ENCODE data around the gene MFAP3L. TPM values are rescaled to one million over a fixed set of nuclear protein-coding genes. Genes with fewer than 3 reads are reported as not detected.

The MFAP3L gene
- total RNA-seq, 1 donor from 2014 or later: 6.3 TPM

GRCh38 chr4:169957785-169958184, 68.4 kb downstream of the MFAP3L start:
- DNase-seq (ENCODE audit: low spot score): no peak
- Mint-ChIP-seq H3K4me1 (ENCODE audit: unreplicated experiment) (no peaks in the 10 kb centered on the region), H3K4me3 (ENCODE audit: unreplicated experiment) (no peak overlapping the region), H3K27ac (ENCODE audit: unreplicated experiment) (no peak overlapping the region), H3K36me3 (ENCODE audit: low read depth, unreplicated experiment) (no peaks in the 10 kb centered on the region), H3K27me3 (ENCODE audit: unreplicated experiment) (peaks cover 2% of the 10 kb centered on the region), H3K9me3 (ENCODE audit: unreplicated experiment) (no peaks in the 10 kb centered on the region)
- TF ChIP-seq CTCF (IDR thresholded peaks at IDR 0.05; ENCODE audit: unreplicated experiment): no peak

DNA sequence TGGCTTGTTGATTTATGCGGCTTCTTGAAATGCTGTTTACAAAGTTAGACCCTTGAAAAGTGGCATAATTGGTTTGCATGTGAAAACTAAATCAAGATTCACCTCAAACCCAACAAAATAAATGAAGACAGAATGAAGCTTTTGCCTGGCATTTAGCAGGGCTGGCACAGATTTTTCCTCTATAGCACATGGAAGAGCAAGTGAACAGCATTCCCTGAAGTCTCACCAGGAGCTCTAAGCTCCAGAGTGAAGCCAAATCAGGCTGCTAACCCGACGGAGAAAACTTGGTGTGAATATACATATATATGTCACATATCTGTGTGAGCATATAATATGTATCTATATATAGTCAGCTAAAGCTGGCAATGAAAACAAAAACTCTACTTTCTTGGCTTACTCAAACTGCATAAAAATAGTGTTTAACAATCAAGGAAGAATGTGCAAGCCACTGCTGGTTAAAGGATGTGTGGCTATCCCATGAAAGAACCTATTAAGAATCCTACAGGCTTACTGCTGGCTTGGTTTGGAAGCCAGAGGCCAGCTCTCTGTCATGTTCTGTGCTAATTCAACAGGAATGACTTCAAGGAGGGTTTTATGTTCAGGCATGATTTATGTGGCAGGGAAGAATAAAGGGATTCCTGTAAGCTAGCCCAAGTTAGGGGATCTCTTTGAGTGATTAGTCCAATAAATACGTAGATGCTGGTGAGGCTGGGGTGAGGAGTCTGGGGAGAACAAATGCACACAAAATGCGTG, 69.9 kb downstream of the MFAP3L start:
- Mint-ChIP-seq H3K27ac (ENCODE audit: unreplicated experiment) (no peak overlapping the region), H3K4me3 (ENCODE audit: unreplicated experiment) (no peak overlapping the region), H3K36me3 (ENCODE audit: low read depth, unreplicated experiment) (no peaks in the 10 kb centered on the region), H3K27me3 (ENCODE audit: unreplicated experiment) (peaks cover 2% of the 10 kb centered on the region), H3K4me1 (ENCODE audit: unreplicated experiment) (no peaks in the 10 kb centered on the region), H3K9me3 (ENCODE audit: unreplicated experiment) (no peaks in the 10 kb centered on the region)
- no peak for DNase-seq (ENCODE audit: low spot score)
- TF ChIP-seq CTCF (IDR thresholded peaks at IDR 0.05; ENCODE audit: unreplicated experiment): no peak

- Mint-ChIP-seq H3K27ac (ENCODE audit: unreplicated experiment) (no peak overlapping the region), H3K27me3 (ENCODE audit: unreplicated experiment) (peaks cover 2% of the 10 kb centered on the region), H3K36me3 (ENCODE audit: low read depth, unreplicated experiment) (no peaks in the 10 kb centered on the region), H3K4me1 (ENCODE audit: unreplicated experiment) (no peaks in the 10 kb centered on the region), H3K4me3 (ENCODE audit: unreplicated experiment) (no peak overlapping the region), H3K9me3 (ENCODE audit: unreplicated experiment) (no peaks in the 10 kb centered on the region)
- TF ChIP-seq CTCF (IDR thresholded peaks at IDR 0.05; ENCODE audit: unreplicated experiment): no peak
- no peak for DNase-seq (ENCODE audit: low spot score)
Measured at GRCh38 chr4:169955521-169955920, 70.7 kb downstream of the MFAP3L start.

GRCh38 chr4:169952236-169953002, 73.8 kb downstream of the MFAP3L start:
- Mint-ChIP-seq H3K9me3 (ENCODE audit: unreplicated experiment) (no peaks in the 10 kb centered on the region), H3K4me3 (ENCODE audit: unreplicated experiment) (no peak overlapping the region), H3K27me3 (ENCODE audit: unreplicated experiment) (peaks cover 4% of the 10 kb centered on the region), H3K4me1 (ENCODE audit: unreplicated experiment) (no peaks in the 10 kb centered on the region), H3K36me3 (ENCODE audit: low read depth, unreplicated experiment) (no peaks in the 10 kb centered on the region), H3K27ac (ENCODE audit: unreplicated experiment) (no peak overlapping the region)
- TF ChIP-seq CTCF (IDR thresholded peaks at IDR 0.05; ENCODE audit: unreplicated experiment): no peak
- DNase-seq (ENCODE audit: low spot score): no peak

DNA sequence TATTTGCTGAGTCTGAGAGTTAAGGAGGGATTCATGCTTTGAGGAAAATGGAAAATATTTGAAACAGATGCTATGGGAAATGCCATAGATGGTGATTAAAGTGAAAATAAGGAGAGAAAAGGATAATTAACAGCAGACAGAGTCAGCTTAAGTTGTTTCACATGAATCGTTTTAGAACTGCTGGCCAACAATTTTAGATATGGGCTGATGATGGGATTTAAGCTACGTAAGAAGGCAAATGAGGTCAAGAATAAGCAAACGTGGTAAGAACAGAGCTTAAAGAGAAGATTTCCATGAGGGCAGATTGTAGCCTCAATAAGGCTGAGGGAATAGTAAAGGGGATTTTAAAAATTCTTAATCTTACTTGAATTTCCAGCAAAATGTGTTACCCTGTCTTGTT, 77.9 kb downstream of the MFAP3L start:
- peaks cover 5% of the 10 kb centered on the region for H3K27me3 Mint-ChIP-seq (ENCODE audit: unreplicated experiment)
- H3K27ac Mint-ChIP-seq (ENCODE audit: unreplicated experiment): no peak overlapping the region
- no peaks in the 10 kb centered on the region for H3K36me3 Mint-ChIP-seq (ENCODE audit: low read depth, unreplicated experiment)
- no peaks in the 10 kb centered on the region for H3K4me1 Mint-ChIP-seq (ENCODE audit: unreplicated experiment)
- DNase-seq (ENCODE audit: low spot score): no peak
- H3K9me3 Mint-ChIP-seq (ENCODE audit: unreplicated experiment): no peaks in the 10 kb centered on the region
- H3K4me3 Mint-ChIP-seq (ENCODE audit: unreplicated experiment): no peak overlapping the region
- no peak for TF ChIP-seq CTCF (IDR thresholded peaks at IDR 0.05; ENCODE audit: unreplicated experiment)
